ENCODE results near the gene ACAP2.

DNA sequence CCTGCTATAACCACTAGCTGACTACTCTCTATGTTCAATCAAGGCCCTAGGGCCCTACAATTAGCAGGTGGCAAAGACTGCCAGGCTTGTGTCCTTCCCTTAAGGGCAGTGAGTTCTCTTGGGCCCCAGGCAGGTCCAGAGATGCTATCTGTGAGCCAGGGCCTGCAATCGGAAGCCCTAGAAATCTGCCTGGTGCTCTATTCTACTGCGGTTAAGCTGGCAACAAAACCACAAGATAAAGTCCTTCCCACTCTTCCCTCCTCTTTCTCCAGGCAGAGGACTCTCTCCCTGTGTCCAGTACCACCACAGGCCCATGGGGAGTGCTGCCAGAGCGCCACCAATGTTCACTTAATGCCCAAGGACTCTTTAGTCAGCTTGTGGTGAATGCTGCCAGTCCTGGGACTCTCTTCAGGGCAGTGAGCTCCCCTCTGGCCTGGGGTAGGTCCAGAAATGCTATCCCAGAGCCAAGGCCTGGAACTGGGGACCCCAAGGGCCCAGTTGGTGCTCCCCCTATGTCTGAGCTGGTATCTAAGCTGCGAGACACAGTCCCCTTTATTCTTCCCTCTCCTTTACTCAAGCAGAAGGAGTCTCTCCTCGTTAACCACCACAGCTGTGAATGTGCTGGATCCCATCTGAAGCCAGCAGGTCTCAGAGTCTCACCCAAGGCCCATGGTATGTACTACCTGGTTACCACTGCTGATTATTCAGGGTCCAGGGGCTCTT, 206.6 kb downstream of the ACAP2 start:
- TF ChIP-seq POLR2A (IDR thresholded peaks at IDR 0.05) (no peak), POLR2AphosphoS5 (IDR thresholded peaks at IDR 0.05; ENCODE audit: insufficient read depth in 1 of 2, low read depth in 1 of 2) (no peak), CTCF (IDR thresholded peaks at IDR 0.05) (no peak)

All from vagina (tissue), 2 donors.